Inflammatory macrophage treated with lipopolysaccharide for 1 hour (primary cell): ENCODE data around the gene MYRIP.
"Not testable (repeated sequence)": the region's sequence is repeated elsewhere in the genome, so short reads cannot be mapped to it uniquely, and the experiment has no call there.

Source experiments
- DNase-seq, 2 donors: peaks; one replicate each; pipeline ENCODE4 v3.0.0-alpha.2; 2020 to 2022

MYRIP gene

GRCh38 chr3:40088527-40089170 lies 279.2 kb downstream of the MYRIP start:
- DNase-seq = no peak

- no peak for DNase-seq
Measured at GRCh38 chr3:40096661-40097111, 287.3 kb downstream of the MYRIP start.

DNA sequence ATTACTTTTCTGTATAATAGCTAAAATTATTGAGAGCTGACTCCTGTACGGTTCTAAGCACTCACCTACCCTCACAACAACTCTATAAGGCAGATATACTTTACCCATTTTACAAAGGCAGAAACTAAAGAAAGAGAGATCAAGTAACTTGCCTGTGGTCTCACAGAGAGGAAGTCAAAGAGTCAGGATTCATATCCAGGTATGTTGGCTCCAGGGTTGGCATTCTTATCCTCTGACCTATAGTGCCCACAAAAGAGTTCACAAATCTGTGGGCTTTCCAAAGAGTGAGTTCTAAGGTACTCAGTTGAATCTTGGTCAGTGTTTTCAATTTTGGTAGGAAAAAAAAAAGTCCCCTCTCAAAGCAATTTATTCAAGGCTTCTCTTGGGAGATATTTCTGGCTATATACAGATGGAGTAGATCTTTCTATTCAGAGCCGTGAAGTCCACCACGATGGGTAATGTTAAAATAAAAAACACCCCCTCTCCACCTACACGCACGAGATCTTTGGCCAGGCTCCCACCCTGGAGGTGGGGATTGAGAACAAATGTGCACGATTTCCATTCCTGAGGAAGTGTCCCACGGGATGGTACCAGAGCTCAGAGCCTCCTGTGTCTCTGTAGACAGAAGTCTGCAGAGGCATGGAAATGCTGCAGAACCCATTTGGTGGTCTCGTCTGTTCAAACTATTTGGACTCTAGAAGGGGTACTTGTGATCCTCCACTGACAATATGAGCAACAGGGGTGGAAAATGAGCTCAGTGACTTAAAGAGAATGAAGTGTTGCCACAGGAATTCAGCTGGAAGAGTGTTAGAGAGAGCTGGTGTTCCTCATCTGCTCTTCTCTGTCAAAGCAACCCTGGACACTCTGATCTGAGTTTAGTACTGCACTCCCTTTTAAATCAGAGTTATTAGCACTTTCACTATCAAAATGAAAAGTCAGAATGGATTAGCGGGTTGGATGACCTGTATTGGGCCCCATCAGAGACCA lies 288.0 kb downstream of the MYRIP start:
- no peak for DNase-seq

- DNase-seq = no peak
Measured at GRCh38 chr3:40098261-40098759, 288.9 kb downstream of the MYRIP start.

- no peak for DNase-seq
Measured at GRCh38 chr3:40099871-40100270, 290.5 kb downstream of the MYRIP start.

DNA sequence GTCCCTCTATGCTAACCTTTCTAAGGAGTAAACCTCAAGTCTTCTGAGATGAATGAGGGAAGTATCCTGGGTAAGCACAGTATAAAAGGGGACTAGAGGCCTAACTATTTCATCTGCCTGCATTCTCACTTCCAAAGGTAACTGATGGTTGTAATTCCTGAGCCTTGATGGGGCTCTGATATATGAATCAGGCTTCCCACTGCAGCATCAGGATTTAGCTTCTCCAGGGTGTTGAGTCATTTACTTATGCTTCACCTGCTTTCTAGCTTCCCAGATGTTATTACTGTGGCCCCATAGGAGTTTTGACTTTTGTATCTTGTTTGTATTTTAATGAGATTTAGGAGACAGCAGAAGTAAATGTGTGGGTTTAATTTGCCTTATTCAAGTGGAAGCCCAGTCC lies 292.8 kb downstream of the MYRIP start:
- no peak for DNase-seq

DNA sequence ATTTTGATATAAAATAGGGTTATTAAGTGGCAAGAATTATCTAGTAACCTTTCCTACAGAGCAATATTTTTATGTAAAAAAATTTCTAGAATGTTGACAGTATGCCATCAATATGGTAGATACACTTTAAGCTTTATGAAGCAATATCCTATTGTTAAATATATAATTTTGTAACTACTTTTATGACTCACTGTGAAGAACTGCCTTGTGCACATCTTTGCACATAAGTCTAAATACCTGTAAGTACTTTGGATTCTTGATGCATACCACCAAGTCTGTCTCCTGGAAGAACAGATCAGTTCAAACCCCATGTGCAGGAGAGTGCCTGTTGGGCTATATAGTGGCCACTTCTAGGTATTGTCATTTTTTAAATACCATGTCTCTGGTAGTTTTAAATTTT lies 294.4 kb downstream of the MYRIP start:
- no peak for DNase-seq

DNA sequence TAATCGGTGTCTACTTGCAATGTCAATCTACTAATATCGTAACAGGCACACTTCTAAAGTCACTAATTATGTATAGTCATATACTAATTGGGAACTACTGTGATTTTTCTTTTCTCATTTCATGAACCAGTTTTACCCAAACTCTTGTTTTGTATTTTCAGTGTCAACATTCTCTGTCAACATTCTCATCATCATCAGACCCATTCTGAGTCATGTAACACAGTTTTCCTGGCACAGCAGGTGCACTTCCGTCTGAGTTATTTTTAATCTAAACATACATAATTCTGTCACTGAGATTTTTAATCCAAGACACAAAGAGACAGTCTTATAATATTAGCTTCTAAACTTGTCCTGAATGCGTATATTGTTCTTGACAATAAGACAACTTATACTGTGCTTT lies 295.0 kb downstream of the MYRIP start:
- no peak for DNase-seq

DNA sequence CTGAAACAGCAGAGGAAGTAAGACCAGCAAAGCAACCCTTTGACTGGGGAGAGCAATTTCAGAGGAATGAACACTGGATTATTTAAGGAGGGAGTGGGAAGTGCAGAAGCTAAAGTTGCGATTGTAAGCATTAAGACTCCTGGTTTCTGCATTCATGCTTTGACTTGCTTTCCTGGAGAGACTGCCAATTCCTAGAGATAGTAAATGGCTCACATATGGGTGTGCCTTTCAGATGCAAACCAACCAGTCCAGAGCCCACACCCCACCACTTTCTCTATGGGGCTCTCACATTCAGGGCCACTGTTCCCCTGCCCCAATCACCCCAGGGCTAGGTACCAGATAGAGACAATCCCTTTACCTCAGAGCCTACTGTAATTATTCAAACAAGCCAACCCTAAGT lies 299.2 kb downstream of the MYRIP start:
- DNase-seq = no peak

DNA sequence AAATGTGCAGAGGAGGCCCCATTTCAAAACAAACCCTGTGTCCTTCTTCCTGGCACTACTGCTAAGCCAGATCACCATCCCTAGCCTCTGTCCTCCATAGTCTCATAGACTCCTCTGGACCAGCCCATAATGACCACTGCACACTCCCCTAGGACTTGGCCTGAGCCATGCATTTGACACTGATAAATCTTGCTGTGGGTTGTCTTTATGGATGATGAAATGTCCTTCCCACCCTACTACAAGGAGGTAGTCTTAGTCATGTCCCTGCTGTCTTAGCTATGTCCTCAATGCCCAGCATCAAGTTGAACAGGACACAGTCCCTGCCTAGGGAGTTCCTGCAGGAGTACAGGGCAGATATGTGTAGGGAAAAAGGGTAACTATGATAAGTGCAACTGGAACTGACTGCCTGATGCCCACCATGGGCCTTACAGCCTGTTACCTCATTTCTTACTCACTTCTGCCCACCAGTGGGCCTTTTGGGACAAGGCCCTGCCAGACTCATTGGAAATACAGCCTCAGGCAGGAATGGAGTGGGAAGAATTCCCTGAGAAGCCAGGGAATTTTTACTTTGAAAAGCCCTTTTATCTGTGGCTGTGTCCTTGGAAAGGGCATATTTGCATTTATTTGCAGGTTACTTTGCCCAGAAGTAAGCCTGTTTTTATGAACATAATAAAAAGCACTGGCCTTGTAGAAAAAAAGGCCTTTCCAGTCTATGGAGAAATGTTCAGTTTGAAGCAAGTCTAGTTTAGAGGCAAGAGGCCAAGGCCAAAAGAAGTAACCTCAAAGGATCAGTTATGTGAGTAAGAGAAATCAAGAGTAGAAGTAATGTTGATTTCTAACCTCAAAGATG lies 300.5 kb downstream of the MYRIP start:
- DNase-seq = no peak

DNA sequence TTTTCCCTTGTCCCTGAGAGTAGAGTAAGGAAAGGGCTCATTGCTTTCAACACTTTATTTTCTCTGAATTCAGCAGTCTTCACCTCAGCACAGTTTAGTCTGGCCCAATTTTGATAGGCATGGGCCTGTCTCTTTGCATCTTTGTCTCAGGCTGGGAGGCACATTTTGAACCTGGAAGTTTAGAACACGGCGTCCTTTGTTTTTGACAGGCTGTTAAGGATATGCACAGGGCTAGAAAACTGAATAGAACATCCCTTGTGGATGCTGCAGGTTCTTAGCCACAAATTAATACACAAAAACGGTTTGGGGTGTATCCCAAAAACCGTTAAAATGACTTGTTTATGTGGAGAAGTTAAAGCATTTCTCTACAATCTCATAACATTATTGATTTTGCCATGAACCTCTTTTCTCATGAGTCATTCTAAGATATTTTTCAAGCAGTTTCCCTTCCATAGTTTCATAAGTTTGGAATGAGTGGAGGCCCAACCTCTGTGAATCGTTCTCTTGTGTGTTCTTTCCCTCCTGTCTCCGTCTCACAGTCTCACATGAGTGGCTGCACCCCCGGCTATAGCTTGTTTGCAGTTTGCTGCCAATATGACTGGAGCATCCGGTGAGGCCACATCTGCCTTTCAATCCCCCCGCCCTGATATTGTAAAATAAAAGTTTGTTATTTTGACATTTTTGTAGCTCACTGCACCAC lies 307.2 kb downstream of the MYRIP start:
- no peak for DNase-seq

GRCh38 chr3:40118091-40118490 lies 308.7 kb downstream of the MYRIP start:
- DNase-seq = no peak

DNA sequence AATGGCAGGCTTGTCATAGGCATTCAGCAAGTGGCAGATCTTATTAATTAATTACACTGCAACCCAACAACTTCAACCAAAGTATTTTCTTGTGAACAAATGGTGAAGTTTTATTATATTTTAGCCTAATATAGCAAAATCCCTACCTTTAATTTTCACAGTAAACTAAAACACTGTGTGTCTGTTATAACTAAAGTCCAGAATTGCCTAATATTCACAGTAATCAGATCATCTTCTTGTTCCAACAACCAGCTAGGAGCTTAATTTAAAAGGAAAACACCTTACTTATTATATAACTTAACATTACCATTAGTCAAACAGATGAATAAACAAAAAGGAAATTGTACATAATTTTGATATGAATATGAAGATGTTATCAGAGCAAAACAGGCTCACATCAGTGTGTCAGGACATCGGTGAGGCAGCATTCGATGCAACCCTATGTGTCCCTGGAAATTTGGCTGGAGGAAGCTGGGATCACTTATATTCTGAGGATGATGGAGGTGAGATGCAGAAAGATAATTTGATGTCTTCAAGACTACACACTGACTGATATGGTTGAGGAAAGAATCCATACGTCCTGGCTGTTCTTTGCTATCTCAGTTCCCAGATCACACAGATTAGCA lies 310.8 kb downstream of the MYRIP start:
- no peak for DNase-seq

GRCh38 chr3:40120806-40121205 lies 311.4 kb downstream of the MYRIP start:
- no peak for DNase-seq

DNA sequence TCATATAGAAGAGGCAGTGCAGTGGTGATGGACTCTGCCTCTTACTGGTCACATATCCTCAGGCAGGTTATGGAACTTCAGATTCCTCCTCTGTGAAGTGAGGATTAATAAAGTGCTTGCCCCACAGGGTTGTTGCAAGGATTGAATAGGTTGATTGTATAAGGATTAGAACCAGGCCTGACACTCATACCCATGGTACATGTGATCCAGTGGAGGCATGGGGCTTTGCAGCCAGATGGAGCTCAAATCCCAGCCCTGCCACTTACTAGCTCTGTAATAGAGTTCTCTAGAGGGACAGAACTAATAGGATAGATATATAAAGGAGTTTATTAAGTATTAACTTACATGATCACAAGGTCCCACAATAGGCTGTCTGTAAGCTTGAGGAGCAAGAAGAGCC lies 315.5 kb downstream of the MYRIP start:
- DNase-seq = no peak

GRCh38 chr3:40128166-40128565 lies 318.8 kb downstream of the MYRIP start:
- no peak for DNase-seq

DNA sequence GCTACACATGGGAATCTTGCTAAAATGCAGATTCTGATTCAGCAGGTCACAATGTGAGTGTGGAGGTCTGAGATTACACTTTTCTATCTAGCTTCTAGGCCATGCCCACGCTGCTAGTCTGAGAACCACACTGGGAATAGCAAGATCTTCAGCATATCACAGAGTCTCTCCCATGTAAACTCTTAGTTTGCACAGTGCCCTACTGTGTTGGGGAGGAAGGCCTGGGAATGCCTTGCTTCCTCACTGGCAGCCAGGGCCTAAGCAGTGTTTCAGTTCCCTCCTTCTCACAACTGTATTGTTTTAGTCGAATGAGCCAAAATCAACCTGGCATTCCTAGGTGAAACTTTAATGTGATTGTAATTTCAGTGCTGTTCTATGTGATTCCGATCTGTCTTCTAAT lies 320.1 kb downstream of the MYRIP start:
- no peak for DNase-seq

GRCh38 chr3:40129981-40130380 lies 320.6 kb downstream of the MYRIP start:
- DNase-seq = no peak

- DNase-seq = no peak
Measured at GRCh38 chr3:40130721-40131120, 321.3 kb downstream of the MYRIP start.

- not testable (repeated sequence) for DNase-seq
Measured at GRCh38 chr3:40133886-40134575, 324.6 kb downstream of the MYRIP start.

DNA sequence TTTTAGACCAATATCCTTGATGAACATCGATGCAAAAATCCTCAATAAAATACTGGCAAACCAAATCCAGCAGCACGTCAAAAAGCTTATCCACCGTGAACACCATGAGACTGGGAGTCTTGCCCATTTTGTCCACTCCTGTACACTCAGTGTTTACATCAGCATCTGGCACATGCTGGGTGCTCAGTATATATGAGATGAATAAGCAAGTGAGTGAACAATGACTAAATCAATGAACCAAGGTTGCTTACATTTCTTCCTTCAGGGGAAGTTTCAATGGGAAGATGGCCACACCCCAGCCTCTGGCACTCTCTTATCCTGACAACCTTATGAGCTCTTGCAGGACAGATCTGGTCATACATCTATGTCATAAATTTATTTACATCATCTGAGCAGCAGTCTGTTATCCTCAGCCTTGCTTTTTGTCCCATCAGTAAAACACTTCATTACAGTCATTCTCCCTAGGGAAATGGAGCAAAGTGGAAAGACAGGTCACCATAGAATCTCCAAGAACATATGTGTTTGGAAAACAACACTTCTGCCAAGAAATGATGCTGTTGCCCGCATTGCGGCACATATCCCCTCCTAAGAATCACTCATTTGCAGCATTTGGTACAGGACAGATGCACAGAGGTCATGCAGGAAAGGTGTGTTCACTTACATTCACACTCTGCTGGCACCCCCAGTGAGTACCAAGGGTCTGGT lies 328.3 kb downstream of the MYRIP start:
- DNase-seq = no peak
